Left ventricle myocardium inferior (tissue), 1 donor: ENCODE results near the gene DIDO1. TPM values are rescaled to one million over a fixed set of nuclear protein-coding genes. Genes with fewer than 3 reads are reported as not detected.

Source experiments
- DNase-seq: peaks from one replicate; pipeline ENCODE4 v3.0.0-alpha.2; 2020
- H3K27ac ChIP-seq: fragments of 200-600 bp; replicated peaks from 2 replicates; pipeline ENCODE4 v1.8.0; 2021
- H3K27me3 ChIP-seq: fragments of 200-600 bp; 2 replicates; pipeline ENCODE4 v1.8.0; 2021; ENCODE audit warnings: low read depth
- H3K36me3 ChIP-seq: fragments of 200-600 bp; 2 replicates; pipeline ENCODE4 v1.8.0; 2021
- H3K4me1 ChIP-seq: fragments of 200-600 bp; 2 replicates; pipeline ENCODE4 v1.8.0; 2021
- H3K4me3 ChIP-seq: fragments of 200-600 bp; 2 replicates; pipeline ENCODE4 v1.8.0; 2021; ENCODE audit warnings: mild to moderate bottlenecking, moderate library complexity
- H3K9me3 ChIP-seq: fragments of 200-600 bp; replicated peaks from 2 replicates; pipeline ENCODE4 v1.8.0; 2021
- intact Hi-C: fragments of 100-400 bp; cut with micrococcal nuclease; formaldehyde crosslinking; loops from one replicate; pipeline ENCODE4 v1.11.0; 2022
- total RNA-seq: library from RNA; stranded (reverse); fragmentation: NEBNext Ultra II Directional; extraction: Animal tissue kit (Norgen Biotek cat#: 25700); gene quantifications from one replicate; pipeline ENCODE4 v1.2.1, GENCODE V29; 2021
- TF ChIP-seq, protein P1 (sequence below): fragments of 200-600 bp; IDR thresholded peaks from 2 replicates; pipeline ENCODE4 v1.8.0; 2021; ENCODE audit warnings: antibody characterized with exemption, mild to moderate bottlenecking, borderline replicate concordance
- donor health status: DM: no; HTN: yes; CAD: no; lungs with severe emphysema.

DIDO1 gene
- total RNA-seq, 1 donor from 2014 or later = 37.0 TPM

DNA sequence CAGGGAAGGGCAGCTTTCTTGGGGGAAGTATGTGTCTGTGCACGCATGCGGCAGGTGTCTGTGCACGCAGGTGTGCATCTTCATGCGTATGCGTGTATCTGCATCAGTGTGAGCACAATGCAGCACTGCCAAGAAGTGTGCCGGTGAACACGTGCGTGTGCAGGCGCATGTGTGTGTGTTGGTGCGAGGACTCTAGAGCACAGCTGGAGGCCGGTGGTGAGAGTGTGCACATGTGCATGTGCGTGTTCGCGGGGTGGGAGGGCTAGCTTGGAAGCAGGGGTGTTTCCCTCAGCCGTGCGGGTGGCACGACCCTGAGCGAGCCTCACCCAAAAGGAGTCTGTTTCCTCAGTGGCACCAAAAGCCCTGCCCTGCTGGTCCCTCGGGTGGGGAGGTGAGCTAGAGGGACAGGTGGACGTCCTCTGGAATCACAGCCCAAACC lies 33.7 kb upstream of the DIDO1 start:
- no peak overlapping the region for H3K27ac ChIP-seq
- intact Hi-C loops = no loop called here
- no peaks in the 10 kb centered on the region for H3K9me3 ChIP-seq
- no peak overlapping the region for H3K4me3 ChIP-seq
- H3K4me1 ChIP-seq = peaks cover 11% of the 10 kb centered on the region
- TF ChIP-seq, protein P1, sequence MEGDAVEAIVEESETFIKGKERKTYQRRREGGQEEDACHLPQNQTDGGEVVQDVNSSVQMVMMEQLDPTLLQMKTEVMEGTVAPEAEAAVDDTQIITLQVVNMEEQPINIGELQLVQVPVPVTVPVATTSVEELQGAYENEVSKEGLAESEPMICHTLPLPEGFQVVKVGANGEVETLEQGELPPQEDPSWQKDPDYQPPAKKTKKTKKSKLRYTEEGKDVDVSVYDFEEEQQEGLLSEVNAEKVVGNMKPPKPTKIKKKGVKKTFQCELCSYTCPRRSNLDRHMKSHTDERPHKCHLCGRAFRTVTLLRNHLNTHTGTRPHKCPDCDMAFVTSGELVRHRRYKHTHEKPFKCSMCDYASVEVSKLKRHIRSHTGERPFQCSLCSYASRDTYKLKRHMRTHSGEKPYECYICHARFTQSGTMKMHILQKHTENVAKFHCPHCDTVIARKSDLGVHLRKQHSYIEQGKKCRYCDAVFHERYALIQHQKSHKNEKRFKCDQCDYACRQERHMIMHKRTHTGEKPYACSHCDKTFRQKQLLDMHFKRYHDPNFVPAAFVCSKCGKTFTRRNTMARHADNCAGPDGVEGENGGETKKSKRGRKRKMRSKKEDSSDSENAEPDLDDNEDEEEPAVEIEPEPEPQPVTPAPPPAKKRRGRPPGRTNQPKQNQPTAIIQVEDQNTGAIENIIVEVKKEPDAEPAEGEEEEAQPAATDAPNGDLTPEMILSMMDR = no peak
- DNase-seq = no peak
- no peaks in the 10 kb centered on the region for H3K27me3 ChIP-seq
- H3K36me3 ChIP-seq = no peaks in the 10 kb centered on the region

DNA sequence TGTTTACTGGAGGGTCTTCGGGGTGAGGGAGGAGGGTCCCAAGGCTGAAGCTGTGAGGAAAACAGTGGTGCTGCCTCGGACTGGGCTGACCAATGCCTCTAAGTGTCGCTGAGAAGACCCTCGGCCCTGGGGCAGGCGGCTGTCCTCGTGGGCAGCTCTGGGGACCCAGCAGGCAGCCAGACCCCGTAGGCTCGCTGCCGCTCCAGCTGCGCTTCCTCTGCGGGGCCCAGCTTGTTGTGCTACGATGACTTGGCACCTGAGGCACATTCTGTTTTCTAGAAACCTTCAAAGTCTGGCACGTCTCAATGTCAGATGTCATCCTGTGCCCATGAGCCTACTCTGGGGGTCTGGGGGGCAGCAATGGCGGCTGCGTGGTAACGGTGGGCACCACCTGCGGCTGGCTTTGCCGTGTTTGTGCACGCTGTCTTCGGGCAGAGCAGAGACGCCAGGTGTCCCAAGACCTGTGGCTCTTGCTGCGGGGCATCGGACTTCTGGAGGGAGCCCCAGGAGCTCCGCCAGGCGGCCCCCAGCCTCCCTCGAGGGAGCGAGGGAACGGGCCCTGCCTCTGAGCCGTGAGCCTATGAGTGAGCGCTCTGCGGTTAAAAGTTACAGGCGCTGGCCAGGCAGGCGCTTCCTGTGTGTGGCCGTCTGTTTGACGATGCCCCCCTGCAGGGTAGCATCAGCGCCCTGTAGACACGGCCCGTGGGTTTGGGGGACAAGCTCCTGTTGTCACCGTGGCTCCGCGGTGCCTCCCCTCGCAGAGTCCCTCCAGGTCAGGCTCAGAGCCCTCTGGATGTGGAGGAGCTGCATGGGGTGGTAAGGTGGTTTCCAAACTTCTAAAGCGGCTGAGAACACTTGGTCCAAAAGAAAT lies 33.0 kb upstream of the DIDO1 start:
- no peaks in the 10 kb centered on the region for H3K36me3 ChIP-seq
- intact Hi-C loops = no loop called here
- TF ChIP-seq, protein P1 = no peak
- peaks cover 16% of the 10 kb centered on the region for H3K4me1 ChIP-seq
- no peaks in the 10 kb centered on the region for H3K27me3 ChIP-seq
- DNase-seq = no peak
- no peak overlapping the region for H3K4me3 ChIP-seq
- H3K27ac ChIP-seq = no peak overlapping the region
- no peaks in the 10 kb centered on the region for H3K9me3 ChIP-seq

DNA sequence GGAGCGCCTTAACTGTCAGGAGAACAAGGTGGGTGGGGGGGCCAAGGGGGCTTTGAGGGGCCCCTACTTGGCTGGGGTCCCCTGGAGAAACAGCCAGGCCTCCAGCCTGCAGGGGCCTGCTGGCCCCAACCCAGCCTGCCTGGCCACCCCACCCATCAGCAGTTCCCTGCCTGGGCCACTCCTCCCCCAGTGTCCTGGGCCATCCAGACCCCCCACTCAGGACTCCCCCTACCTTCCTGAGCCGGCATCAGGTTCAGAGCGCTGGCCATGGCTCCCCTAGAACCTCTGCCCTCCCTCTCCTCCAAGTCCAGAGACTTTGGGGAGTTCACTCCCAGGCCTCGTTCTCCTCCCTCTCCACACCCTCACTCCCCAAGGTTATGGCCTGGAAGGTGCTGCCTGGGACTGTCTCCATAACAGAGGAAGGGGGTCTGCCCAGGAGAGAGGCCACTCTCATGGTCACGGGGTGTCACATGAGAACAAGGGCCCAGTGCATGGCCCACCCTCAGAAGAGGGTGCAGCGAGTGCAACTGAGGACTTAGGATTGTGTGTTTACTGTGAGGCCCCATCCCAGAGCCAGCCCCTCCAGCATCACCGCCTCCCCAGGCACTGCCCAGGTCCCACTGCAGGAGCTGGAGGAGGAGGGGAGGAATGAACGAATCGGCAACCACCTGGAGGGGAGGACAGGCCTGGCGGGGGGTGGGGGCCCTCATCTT lies 32.2 kb upstream of the DIDO1 start:
- intact Hi-C loops = no loop called here
- Histone ChIP-seq H3K4me3 (no peak overlapping the region), H3K27ac (no peak overlapping the region), H3K27me3 (no peaks in the 10 kb centered on the region), H3K4me1 (peaks cover 24% of the 10 kb centered on the region), H3K36me3 (no peaks in the 10 kb centered on the region), H3K9me3 (no peaks in the 10 kb centered on the region)
- DNase-seq = no peak
- TF ChIP-seq, protein P1 = no peak

DNA sequence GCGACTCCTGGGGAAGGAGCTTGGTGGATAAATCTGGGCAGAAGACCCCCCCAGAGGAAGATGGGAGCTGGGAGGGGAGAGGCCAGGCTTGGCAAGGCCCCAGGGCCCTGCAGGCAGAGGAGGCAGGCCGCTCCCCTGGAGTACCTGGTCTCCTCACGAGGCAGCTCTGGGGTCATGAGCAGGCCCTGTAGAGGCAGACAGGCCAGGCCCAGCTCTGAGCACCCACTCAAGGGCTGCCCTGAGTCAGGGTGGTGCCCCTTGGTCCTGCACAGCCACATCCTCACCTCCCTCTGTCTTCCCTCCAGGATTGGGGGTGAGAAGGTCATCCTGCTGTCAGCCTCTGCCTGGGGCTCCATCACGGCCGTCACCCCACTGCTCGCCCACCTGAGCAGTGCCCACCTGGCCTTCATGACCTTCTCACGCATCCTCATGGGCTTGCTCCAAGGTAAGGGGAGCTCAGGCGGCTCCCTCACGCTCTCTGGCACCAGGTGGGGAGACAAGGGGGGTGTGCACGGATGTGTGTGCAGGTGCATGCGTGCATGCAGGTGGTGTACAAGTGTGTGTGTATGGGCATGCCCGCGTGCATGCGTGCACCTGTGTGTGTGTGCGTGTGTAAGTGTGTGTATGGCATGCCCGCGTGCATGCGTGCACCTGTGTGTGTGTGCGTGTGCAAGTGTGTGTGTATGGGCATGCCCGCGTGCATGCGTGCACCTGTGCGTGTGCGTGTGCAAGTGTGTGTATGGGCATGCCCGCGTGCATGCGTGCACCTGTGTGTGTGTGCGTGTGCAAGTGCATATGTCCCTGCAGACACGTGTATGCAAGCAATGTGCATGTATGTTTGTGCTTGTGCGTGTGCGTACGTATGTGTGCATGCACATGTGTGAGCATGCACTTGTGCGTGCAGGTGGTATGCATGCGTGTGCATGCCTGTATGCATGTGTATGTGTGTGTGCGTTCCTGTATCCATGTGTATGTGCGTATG lies 31.1 kb upstream of the DIDO1 start:
- no peaks in the 10 kb centered on the region for H3K36me3 ChIP-seq
- H3K4me3 ChIP-seq = no peak overlapping the region
- H3K27me3 ChIP-seq = no peaks in the 10 kb centered on the region
- TF ChIP-seq, protein P1 = no peak
- H3K9me3 ChIP-seq = no peaks in the 10 kb centered on the region
- H3K27ac ChIP-seq = no peak overlapping the region
- DNase-seq = no peak
- intact Hi-C loops = no loop called here
- H3K4me1 ChIP-seq = peaks cover 35% of the 10 kb centered on the region
